Measurements from ENCODE around the gene CELF5. TPM values are rescaled to one million over a fixed set of nuclear protein-coding genes. Genes with fewer than 3 reads are reported as not detected.

CELF5 gene
- total and polyA plus RNA-seq, 9 donors, result 1.3 to 6.4 (median 2.8) TPM

DNA sequence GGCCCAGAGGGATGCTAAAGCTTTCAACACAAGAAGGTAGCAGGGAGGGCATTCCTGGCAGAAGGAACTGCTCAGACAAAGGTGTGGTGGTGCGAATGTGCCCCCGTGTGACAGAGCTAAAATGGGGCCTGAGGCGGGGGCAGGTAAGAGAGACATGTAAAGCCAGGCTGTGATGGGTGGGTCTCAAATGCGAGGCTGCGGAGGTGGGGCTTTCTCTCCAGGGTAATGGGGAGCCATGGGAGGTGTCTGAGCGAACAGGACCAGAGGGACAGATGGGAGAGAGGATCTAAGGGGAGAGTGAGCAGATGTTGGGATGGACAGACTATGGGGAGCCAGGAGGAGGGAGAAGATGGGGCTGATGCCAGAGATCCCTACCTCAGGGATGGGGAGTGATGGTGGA is 97.2 kb downstream of the CELF5 start:
- intact Hi-C loops (cut with DNase I), result loop anchor here in 2 of 4 donors (5.0 to 10.0 kb wide), 2 partner anchors 161 to 293 kb away; partner anchors contain the start of genes SMIM24 (in 1 of the 2) and SMIM44 (in 1 of the 2)
- no peaks in the 10 kb centered on the region for H3K36me3 ChIP-seq
- no peaks in the 10 kb centered on the region for H3K27me3 ChIP-seq
- no peaks in the 10 kb centered on the region for H3K4me1 ChIP-seq (ENCODE audit: insufficient read depth)
- no peaks in the 10 kb centered on the region for H3K9me3 ChIP-seq
- H3K4me3 ChIP-seq, result no peak overlapping the region
- H3K27ac ChIP-seq, result no peak overlapping the region
- WGBS, 3 donors, result 56 to 63% (median 62%) methylated on average over 6 of the region's 6 CpGs
- no peak for TF ChIP-seq EP300 (IDR thresholded peaks at IDR 0.05)
- no peak for TF ChIP-seq POLR2A (IDR thresholded peaks at IDR 0.05)
- TF ChIP-seq, protein P1, sequence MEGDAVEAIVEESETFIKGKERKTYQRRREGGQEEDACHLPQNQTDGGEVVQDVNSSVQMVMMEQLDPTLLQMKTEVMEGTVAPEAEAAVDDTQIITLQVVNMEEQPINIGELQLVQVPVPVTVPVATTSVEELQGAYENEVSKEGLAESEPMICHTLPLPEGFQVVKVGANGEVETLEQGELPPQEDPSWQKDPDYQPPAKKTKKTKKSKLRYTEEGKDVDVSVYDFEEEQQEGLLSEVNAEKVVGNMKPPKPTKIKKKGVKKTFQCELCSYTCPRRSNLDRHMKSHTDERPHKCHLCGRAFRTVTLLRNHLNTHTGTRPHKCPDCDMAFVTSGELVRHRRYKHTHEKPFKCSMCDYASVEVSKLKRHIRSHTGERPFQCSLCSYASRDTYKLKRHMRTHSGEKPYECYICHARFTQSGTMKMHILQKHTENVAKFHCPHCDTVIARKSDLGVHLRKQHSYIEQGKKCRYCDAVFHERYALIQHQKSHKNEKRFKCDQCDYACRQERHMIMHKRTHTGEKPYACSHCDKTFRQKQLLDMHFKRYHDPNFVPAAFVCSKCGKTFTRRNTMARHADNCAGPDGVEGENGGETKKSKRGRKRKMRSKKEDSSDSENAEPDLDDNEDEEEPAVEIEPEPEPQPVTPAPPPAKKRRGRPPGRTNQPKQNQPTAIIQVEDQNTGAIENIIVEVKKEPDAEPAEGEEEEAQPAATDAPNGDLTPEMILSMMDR (IDR thresholded peaks at IDR 0.05), result no peak
- no peak for DNase-seq

DNA sequence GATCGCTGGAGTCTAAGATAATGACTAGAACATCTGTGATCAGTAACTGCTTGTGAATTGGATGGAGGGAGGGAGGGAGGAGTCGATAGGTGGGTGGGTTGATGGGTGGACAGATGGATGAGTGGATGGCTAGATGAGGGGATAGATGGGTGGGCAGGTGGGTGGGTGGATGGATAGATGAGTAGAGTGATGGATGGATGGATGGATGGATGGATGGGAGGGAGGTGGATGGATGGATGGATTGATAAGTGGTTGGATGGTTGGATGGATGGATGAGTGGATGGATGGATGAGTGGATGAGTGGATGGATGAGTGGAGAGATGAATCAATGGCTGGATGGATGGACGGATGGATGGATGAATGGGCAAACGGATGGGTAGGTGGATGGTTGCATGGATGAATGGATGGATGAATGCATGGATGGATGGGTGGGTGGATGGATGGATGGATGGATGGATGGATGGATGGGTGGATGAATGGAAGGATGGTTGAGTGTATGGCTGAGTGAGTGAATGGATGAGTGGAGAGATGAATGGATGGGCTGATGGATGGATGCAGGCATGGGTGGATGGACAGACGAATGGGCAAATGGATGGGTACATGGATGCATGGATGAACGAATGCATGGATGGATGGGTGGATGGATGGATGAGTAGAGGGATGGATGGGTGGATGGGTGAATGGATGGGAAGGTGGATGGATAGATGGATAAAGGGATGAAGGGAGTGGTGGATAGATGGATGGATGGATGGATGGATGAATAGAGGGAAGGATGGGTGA is 97.9 kb downstream of the CELF5 start:
- no peaks in the 10 kb centered on the region for H3K27me3 ChIP-seq
- H3K4me1 ChIP-seq (ENCODE audit: insufficient read depth), result no peaks in the 10 kb centered on the region
- H3K27ac ChIP-seq, result no peak overlapping the region
- H3K9me3 ChIP-seq, result no peaks in the 10 kb centered on the region
- TF ChIP-seq, protein P1 (IDR thresholded peaks at IDR 0.05), result no peak
- TF ChIP-seq POLR2A (IDR thresholded peaks at IDR 0.05) (no peak), EP300 (IDR thresholded peaks at IDR 0.05) (no peak)
- intact Hi-C loops (cut with DNase I), result loop anchor here in 2 of 4 donors (5.0 to 10.0 kb wide), 2 partner anchors 160 to 292 kb away; partner anchors contain the start of genes SMIM24 (in 1 of the 2) and SMIM44 (in 1 of the 2)
- no peaks in the 10 kb centered on the region for H3K36me3 ChIP-seq
- no peak for DNase-seq
- no peak overlapping the region for H3K4me3 ChIP-seq
- WGBS, 3 donors, result 73 to 86% (median 75%) methylated on average over 6 of the region's 6 CpGs

DNA sequence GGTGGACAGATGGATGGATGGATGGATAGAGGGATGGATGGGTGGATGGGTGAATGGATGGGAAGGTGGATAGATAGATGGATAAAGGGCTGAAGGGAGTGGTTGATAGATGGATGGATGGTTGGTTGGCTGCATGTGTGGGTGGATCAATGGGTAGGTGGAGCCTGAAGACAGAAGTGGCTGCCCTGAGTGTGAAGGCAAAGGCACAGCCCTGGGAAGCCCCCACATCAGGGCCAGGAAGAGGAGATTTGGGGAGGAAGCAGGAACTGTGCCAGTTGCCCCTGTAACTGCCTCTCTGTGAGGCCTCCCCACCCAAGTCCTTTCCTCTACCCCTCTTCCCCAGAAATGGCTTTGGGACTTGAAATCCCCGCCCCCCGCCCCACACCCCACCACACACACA is 98.6 kb downstream of the CELF5 start:
- H3K27me3 ChIP-seq, result no peaks in the 10 kb centered on the region
- no peak for DNase-seq
- no peak for TF ChIP-seq EP300 (IDR thresholded peaks at IDR 0.05)
- TF ChIP-seq POLR2A (IDR thresholded peaks at IDR 0.05), result no peak
- TF ChIP-seq, protein P1 (IDR thresholded peaks at IDR 0.05), result no peak
- WGBS, 3 donors, result 21 to 49% (median 43%) methylated on average over 2 of the region's 2 CpGs
- no peak overlapping the region for H3K27ac ChIP-seq
- no peaks in the 10 kb centered on the region for H3K36me3 ChIP-seq
- intact Hi-C loops (cut with DNase I), result loop anchor here in 2 of 4 donors (5.0 to 10.0 kb wide), 2 partner anchors 159 to 292 kb away; partner anchors contain the start of genes SMIM24 (in 1 of the 2) and SMIM44 (in 1 of the 2)
- no peak overlapping the region for H3K4me3 ChIP-seq
- no peaks in the 10 kb centered on the region for H3K9me3 ChIP-seq
- no peaks in the 10 kb centered on the region for H3K4me1 ChIP-seq (ENCODE audit: insufficient read depth)

DNA sequence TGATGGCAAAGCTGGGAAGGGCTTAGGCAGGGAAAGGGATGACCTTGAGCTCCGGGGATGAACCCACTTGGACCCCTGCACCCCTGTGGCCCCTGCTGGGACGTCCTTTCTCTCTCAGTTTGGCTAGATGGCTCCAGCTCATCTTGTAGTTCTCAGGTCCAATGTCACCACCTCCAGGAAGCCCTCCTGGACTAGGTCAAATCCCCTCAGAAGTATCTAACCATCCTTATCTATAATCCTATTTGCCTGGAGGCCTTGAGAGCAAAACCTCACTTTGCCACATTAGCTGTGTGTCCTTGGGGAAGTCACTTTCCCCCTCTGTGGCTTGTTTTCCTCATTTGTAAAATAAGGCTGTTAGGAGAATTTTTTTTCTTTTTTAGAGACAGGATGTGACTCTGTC is 99.2 kb downstream of the CELF5 start:
- Histone ChIP-seq H3K9me3 (no peaks in the 10 kb centered on the region), H3K27ac (no peak overlapping the region), H3K36me3 (no peaks in the 10 kb centered on the region), H3K4me3 (no peak overlapping the region), H3K27me3 (no peaks in the 10 kb centered on the region), H3K4me1 (ENCODE audit: insufficient read depth) (no peaks in the 10 kb centered on the region)
- WGBS, 3 donors, result 23 to 34% (median 23%) methylated on average over 2 of the region's 2 CpGs
- intact Hi-C loops (cut with DNase I), result loop anchor here in 3 of 4 donors (2.0 to 10.0 kb wide), 3 partner anchors 151 to 291 kb away; partner anchors contain the start of genes SMIM24 (in 1 of the 3) and SMIM44 (in 1 of the 3)
- TF ChIP-seq, protein P1 (IDR thresholded peaks at IDR 0.05), result no peak
- TF ChIP-seq POLR2A (IDR thresholded peaks at IDR 0.05) (no peak), EP300 (IDR thresholded peaks at IDR 0.05) (no peak)
- DNase-seq, result no peak

Data from ovary (tissue), 9 donors.